ENCODE data around the gene IFT80. TPM values are rescaled to one million over a fixed set of nuclear protein-coding genes. Genes with fewer than 3 reads are reported as not detected.

Gene IFT80
- total and polyA plus RNA-seq, 8 donors, result 5.2 to 27.7 (median 10.1) TPM

DNA sequence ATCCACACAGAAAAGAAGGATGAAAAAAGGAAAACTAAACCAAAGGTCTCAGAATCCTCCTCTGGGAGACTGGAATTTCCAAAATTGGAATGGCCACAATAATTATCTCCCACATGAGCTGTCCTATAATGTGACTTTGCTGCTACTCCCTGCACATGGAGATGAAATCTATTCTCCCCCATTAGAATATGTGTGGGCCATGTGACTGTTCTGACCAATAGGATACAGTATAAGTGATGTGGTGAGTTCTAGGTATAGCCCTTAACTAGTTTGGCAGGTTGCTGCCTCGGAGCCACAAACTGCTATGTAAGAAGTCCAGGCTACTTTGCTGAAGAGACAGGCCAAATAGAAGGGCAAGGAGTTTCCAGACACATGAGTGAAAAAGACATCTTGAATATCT, 45.4 kb upstream of the IFT80 start:
- DNase-seq, result no peak
- H3K27ac ChIP-seq, result no peak overlapping the region
- TF ChIP-seq, protein P1, sequence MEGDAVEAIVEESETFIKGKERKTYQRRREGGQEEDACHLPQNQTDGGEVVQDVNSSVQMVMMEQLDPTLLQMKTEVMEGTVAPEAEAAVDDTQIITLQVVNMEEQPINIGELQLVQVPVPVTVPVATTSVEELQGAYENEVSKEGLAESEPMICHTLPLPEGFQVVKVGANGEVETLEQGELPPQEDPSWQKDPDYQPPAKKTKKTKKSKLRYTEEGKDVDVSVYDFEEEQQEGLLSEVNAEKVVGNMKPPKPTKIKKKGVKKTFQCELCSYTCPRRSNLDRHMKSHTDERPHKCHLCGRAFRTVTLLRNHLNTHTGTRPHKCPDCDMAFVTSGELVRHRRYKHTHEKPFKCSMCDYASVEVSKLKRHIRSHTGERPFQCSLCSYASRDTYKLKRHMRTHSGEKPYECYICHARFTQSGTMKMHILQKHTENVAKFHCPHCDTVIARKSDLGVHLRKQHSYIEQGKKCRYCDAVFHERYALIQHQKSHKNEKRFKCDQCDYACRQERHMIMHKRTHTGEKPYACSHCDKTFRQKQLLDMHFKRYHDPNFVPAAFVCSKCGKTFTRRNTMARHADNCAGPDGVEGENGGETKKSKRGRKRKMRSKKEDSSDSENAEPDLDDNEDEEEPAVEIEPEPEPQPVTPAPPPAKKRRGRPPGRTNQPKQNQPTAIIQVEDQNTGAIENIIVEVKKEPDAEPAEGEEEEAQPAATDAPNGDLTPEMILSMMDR (IDR thresholded peaks at IDR 0.05), result no peak
- no peaks in the 10 kb centered on the region for H3K36me3 ChIP-seq
- WGBS, 2 donors, result 85 to 91% methylated on average over 1 of the region's 1 CpG
- intact Hi-C loops (cut with DNase I), result no loop called here
- FAIRE-seq, result no peak
- no peaks in the 10 kb centered on the region for H3K27me3 ChIP-seq
- H3K4me3 ChIP-seq, result no peak overlapping the region
- ATAC-seq, result no peak
- H3K4me1 ChIP-seq, result peaks cover 0 to 4% (median 0%) of the 10 kb centered on the region in 3 donors
- no peaks in the 10 kb centered on the region for H3K9me3 ChIP-seq

DNA sequence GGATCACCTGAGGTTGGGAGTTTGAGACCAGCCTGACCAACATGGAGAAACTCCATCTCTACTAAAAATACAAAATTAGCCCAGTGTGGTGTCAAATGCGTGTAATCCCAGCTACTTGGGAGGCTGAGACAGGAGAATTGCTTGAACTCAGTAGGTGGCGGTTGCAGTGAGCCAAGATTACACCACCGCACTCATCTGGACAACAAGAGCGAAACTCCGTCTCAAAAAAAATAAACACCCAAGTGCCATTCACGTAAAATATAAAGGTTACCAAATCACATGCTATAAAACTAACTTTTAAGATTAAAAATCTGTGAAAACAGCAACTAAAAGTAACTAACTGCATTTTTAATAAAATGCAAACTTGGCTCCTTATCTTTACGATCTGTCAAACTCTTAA, 41.7 kb upstream of the IFT80 start:
- no peak for FAIRE-seq
- Histone ChIP-seq H3K36me3 (no peaks in the 10 kb centered on the region), H3K9me3 (no peaks in the 10 kb centered on the region), H3K27ac (no peak overlapping the region), H3K27me3 (no peaks in the 10 kb centered on the region), H3K4me3 (no peak overlapping the region), H3K4me1 (no peaks in the 10 kb centered on the region)
- intact Hi-C loops (cut with DNase I), result no loop called here
- WGBS, 2 donors, result 98 to 99% methylated on average over 7 of the region's 7 CpGs
- TF ChIP-seq, protein P1 (IDR thresholded peaks at IDR 0.05), result no peak
- ATAC-seq, result no peak
- no peak for DNase-seq

DNA sequence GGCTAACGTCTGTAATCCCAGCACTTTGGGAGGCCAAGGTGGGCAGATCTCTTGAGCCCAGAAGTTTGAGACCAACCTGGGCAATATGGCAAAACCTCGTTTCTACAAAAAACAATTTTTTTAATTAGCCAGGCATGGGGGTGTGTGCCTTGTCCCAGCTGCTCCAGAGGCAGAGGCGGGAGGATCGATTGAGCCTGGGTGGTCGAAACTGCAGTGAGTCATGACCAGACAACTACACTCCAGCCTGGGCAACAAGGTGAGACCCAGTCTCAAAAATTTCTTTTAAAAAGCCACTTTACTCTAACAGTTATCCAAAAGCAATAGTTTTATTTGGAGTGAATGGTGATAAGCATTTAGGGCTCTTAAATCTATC, 38.0 kb upstream of the IFT80 start:
- no peak for DNase-seq
- no peak for ATAC-seq
- TF ChIP-seq, protein P1 (IDR thresholded peaks at IDR 0.05), result no peak
- Histone ChIP-seq H3K27ac (no peak overlapping the region), H3K9me3 (no peaks in the 10 kb centered on the region), H3K27me3 (no peaks in the 10 kb centered on the region), H3K4me1 (no peaks in the 10 kb centered on the region), H3K36me3 (peaks cover 0 to 13% (median 10%) of the 10 kb centered on the region in 3 donors), H3K4me3 (no peak overlapping the region)
- no peak for FAIRE-seq
- intact Hi-C loops (cut with DNase I), result no loop called here
- WGBS, 2 donors, result 84 to 88% methylated on average over 5 of the region's 5 CpGs

DNA sequence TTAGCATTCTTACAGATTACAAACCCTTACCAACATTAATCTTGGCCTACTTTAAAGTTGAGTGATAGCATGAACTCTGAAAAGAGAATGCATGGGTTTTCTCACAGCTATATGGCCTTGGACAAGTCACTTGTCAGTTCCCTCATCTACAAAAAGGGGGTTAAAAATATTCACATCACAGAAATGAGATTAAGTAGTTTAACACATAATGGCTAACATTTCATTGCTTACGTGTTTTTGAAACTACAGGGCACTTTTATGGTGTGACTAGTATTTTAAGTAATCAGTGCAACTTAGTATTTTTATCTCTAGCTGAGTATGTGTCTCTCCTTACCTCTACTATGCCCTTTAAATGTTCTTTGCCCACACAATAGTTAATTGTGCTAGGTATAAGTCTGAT, 36.7 kb upstream of the IFT80 start:
- DNase-seq (no peak), ATAC-seq (no peak), FAIRE-seq (no peak)
- Histone ChIP-seq H3K9me3 (no peaks in the 10 kb centered on the region), H3K36me3 (peaks cover 0 to 23% (median 18%) of the 10 kb centered on the region in 3 donors), H3K27ac (no peak overlapping the region), H3K4me1 (no peaks in the 10 kb centered on the region), H3K4me3 (no peak overlapping the region), H3K27me3 (no peaks in the 10 kb centered on the region)
- WGBS, 2 donors, result 92 to 94% methylated on average over 1 of the region's 1 CpG
- TF ChIP-seq, protein P1 (IDR thresholded peaks at IDR 0.05), result no peak
- intact Hi-C loops (cut with DNase I), result no loop called here

DNA sequence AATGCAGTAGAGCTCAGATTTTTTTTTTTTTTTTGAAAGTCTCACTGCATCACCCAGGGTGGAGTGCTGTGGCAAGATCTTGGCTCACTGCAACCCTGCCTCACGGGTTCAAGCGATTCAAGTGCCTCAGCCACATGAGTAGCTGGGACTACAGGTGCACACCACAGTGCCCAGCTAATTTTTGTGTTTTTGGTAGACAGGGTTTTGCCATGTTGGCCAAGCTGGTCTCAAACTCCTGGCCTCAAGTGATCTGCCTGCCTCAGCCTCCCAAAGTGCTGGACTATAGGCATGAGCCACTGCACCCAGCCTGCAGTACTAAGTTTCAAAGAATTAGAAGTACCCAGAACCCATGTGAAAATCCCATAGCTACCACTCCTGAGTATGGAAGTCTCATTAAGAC, 36.1 kb upstream of the IFT80 start:
- no peaks in the 10 kb centered on the region for H3K4me1 ChIP-seq
- no peak overlapping the region for H3K4me3 ChIP-seq
- H3K9me3 ChIP-seq, result no peaks in the 10 kb centered on the region
- ATAC-seq (no peak), FAIRE-seq (no peak), DNase-seq (no peak)
- 97 to 100% methylated on average over 2 of the region's 2 CpGs for WGBS, 2 donors
- H3K36me3 ChIP-seq, result peaks cover 0 to 23% (median 18%) of the 10 kb centered on the region in 3 donors
- H3K27me3 ChIP-seq, result no peaks in the 10 kb centered on the region
- TF ChIP-seq, protein P1 (IDR thresholded peaks at IDR 0.05), result no peak
- no peak overlapping the region for H3K27ac ChIP-seq
- intact Hi-C loops (cut with DNase I), result no loop called here

Measured in pancreas (tissue), 10 donors.